GM12891 (cell line): ENCODE results near the gene GAB1.

Source experiments
- POLR2A ChIP-seq: IDR thresholded peaks from 2 replicates; pipeline ENCODE4 v1.6.1; 2011; ENCODE audit warnings: low read depth, low read length, control low read depth
- POLR2AphosphoS5 ChIP-seq: IDR thresholded peaks from 2 replicates; pipeline ENCODE4 v1.6.1; 2011; ENCODE audit warnings: low read depth, low read length, control low read depth
- SPI1 ChIP-seq: IDR thresholded peaks from 2 replicates; pipeline ENCODE4 v1.6.1; 2011; ENCODE audit warnings: low read depth, low read length, control low read depth
- TAF1 ChIP-seq: IDR thresholded peaks from 2 replicates; pipeline ENCODE4 v1.6.1; 2011; ENCODE audit warnings: low read depth, low read length, control low read depth

DNA sequence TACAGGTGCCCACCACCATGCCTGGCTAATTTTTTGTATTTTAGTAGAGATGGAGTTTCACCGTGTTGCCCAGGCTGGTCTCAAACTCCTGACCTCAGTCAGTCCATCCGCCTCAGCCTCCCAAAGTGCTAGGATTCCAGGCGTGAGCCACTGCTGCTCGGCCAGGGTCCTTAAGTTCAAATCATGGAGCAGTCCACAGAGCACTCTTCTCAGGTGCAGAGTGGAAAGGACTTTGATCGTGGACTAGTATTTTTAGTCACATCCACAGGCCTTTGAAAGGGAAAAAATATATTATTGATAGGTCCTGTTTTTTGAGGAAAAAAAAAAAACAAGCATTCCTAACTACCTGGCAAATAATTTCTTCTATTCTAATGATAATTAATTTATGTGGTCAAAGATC, 31.2 kb downstream of the GAB1 start:
- TF ChIP-seq POLR2AphosphoS5 (no peak), TAF1 (no peak), POLR2A (no peak), SPI1 (no peak)
